H1 (cell line): ENCODE data around the gene TMEM187. TPM values are rescaled to one million over a fixed set of nuclear protein-coding genes. Genes with fewer than 3 reads are reported as not detected.

Source experiments
- CTCF ChIA-PET: fragments of 300-600 bp; sonication (Branson Sonifier 250); formaldehyde crosslinking; loops from one replicate; lab custom pipeline; 2021; ENCODE audit not compliant: partially characterized antibody; lab: Charles Lee
- POLR2A ChIA-PET: fragments of 300-600 bp; sonication (Branson Sonifier 250); formaldehyde crosslinking; loops from one replicate; lab custom pipeline; 2021; ENCODE audit warnings: inconsistent platforms; ENCODE audit not compliant: partially characterized antibody; lab: Charles Lee
- DNase-seq, 2 experiments: peaks; one replicate each; pipeline versions ENCODE4 v3.0.0 to v3.0.0-alpha.2; 2010 to 2022; ENCODE audit warnings: low spot score in 2 of 2, low read depth in 1 of 2, mixed read lengths in 1 of 2
- FAIRE-seq: peaks from 2 replicates; lab custom pipeline; 2011; peaks lifted over from hg19 to GRCh38; lab: Jason Lieb, UNC
- H2AFZ ChIP-seq: 2 replicates; pipeline ENCODE4 v1.8.1; 2012; ENCODE audit warnings: low read length, inconsistent platforms
- H2AK5ac ChIP-seq: 2 replicates; pipeline ENCODE4 v1.6.1; 2013; ENCODE audit warnings: low read depth, low read length
- H2BK120ac ChIP-seq: replicated peaks from 2 replicates; pipeline ENCODE3; 2013; ENCODE audit warnings: low read depth, low read length, inconsistent platforms
- H2BK12ac ChIP-seq: 2 replicates; pipeline ENCODE4 v1.6.1; 2013; ENCODE audit warnings: low read depth, low read length
- H2BK15ac ChIP-seq: 2 replicates; pipeline ENCODE4 v1.6.1; 2013; ENCODE audit warnings: low read length
- H2BK20ac ChIP-seq: 2 replicates; pipeline ENCODE4 v1.6.1; 2013; ENCODE audit warnings: low read length
- H2BK5ac ChIP-seq: 2 replicates; pipeline ENCODE4 v1.6.1; 2013; ENCODE audit warnings: low read depth, low read length
- H3K14ac ChIP-seq: 2 replicates; pipeline ENCODE4 v1.6.1; 2013; ENCODE audit warnings: inconsistent platforms; ENCODE audit not compliant: insufficient read length
- H3K18ac ChIP-seq: 2 replicates; pipeline ENCODE4 v1.6.1; 2013; ENCODE audit warnings: low read length; ENCODE audit errors: extremely low read depth
- H3K23ac ChIP-seq: 2 replicates; pipeline ENCODE4 v1.6.1; 2013; ENCODE audit warnings: inconsistent platforms; ENCODE audit not compliant: insufficient read length
- H3K23me2 ChIP-seq: 2 replicates; pipeline ENCODE4 v1.6.1; 2013; ENCODE audit warnings: low read depth, low read length
- H3K27ac ChIP-seq: 2 replicates; pipeline ENCODE4 v1.6.1; 2011; ENCODE audit warnings: low read depth, low read length, inconsistent platforms
- H3K27me3 ChIP-seq, 4 experiments: replicated peaks in 1 of 4; 1 replicate in 1 of 4; 2 replicates in 3 of 4; pipeline versions ENCODE4 v1.6.1 to v1.8.1; 2011 to 2013; ENCODE audit warnings: low read length in 3 of 4, mild to moderate bottlenecking in 3 of 4, inconsistent platforms in 2 of 4, mixed read lengths in 2 of 4, moderate library complexity in 1 of 4; ENCODE audit not compliant: control insufficient read depth in 3 of 4, insufficient read depth in 3 of 4; ENCODE audit errors: extremely low read depth in 1 of 4
- H3K36me3 ChIP-seq, 4 experiments: 2 replicates each; pipeline versions ENCODE4 v1.6.1 to v1.8.1; 2011 to 2013; ENCODE audit warnings: mild to moderate bottlenecking in 4 of 4, low read length in 3 of 4, moderate library complexity in 2 of 4, control low read depth in 1 of 4, inconsistent platforms in 1 of 4; ENCODE audit not compliant: insufficient read depth in 4 of 4, control insufficient read depth in 2 of 4
- H3K4ac ChIP-seq: replicated peaks from 2 replicates; pipeline ENCODE3; 2013; ENCODE audit warnings: low read length, low read depth, mixed read lengths, inconsistent platforms; ENCODE audit not compliant: insufficient read length
- H3K4me1 ChIP-seq, 4 experiments: replicated peaks in 1 of 4; 1 replicate in 1 of 4; 2 replicates in 3 of 4; pipeline versions ENCODE4 v1.6.1 to v1.8.1; 2011 to 2013; ENCODE audit warnings: low read length in 3 of 4, inconsistent platforms in 2 of 4, mixed read lengths in 1 of 4; ENCODE audit not compliant: insufficient read depth in 4 of 4, control insufficient read depth in 3 of 4
- H3K4me2 ChIP-seq, 2 experiments: 2 replicates each; pipeline versions ENCODE4 v1.6.1 to v1.8.1; 2011 to 2013; ENCODE audit warnings: low read depth in 2 of 2, low read length in 2 of 2, control low read depth in 1 of 2, inconsistent platforms in 1 of 2, mild to moderate bottlenecking in 1 of 2; ENCODE audit not compliant: insufficient read depth in 1 of 2
- H3K4me3 ChIP-seq, 4 experiments: fragments of 200-600, 300-600 bp in 1 of 4; sonication (generic), shearing (Covaris generic), sonication (Bioruptor Twin) in 1 of 4; 2 replicates each; pipeline versions ENCODE4 v1.5.1 to v1.8.1; 2011 to 2016; ENCODE audit warnings: low read length in 4 of 4, low read depth in 3 of 4, control low read depth in 2 of 4, inconsistent platforms in 2 of 4, mild to moderate bottlenecking in 2 of 4, mixed read lengths in 1 of 4, moderate library complexity in 1 of 4; ENCODE audit not compliant: insufficient read depth in 2 of 4; ENCODE audit errors: extremely low read depth in 1 of 4
- H3K56ac ChIP-seq: replicated peaks from 2 replicates; pipeline ENCODE3; 2013; ENCODE audit warnings: low read depth, mild to moderate bottlenecking, mixed read lengths, low read length, inconsistent platforms; ENCODE audit not compliant: insufficient read length
- H3K79me1 ChIP-seq: 2 replicates; pipeline ENCODE4 v1.6.1; 2013; ENCODE audit warnings: low read depth, low read length, control low read depth
- H3K79me2 ChIP-seq, 2 experiments: 2 replicates each; pipeline versions ENCODE4 v1.6.1 to v1.8.1; 2012 to 2013; ENCODE audit warnings: low read length in 2 of 2, mild to moderate bottlenecking in 2 of 2, inconsistent platforms in 1 of 2; ENCODE audit not compliant: insufficient read depth in 2 of 2, control insufficient read depth in 1 of 2
- H3K9ac ChIP-seq, 4 experiments: replicated peaks in 1 of 4; 1 replicate in 1 of 4; 2 replicates in 3 of 4; pipeline versions ENCODE4 v1.6.1 to v1.8.1; 2011 to 2013; ENCODE audit warnings: low read depth in 3 of 4, low read length in 3 of 4, control low read depth in 2 of 4, mild to moderate bottlenecking in 2 of 4, moderate library complexity in 2 of 4, inconsistent platforms in 1 of 4; ENCODE audit errors: extremely low read depth in 1 of 4
- H3K9me3 ChIP-seq, 2 experiments: 2 replicates each; pipeline versions ENCODE4 v1.6.1 to v1.8.1; 2012 to 2013; ENCODE audit warnings: mild to moderate bottlenecking in 2 of 2, moderate library complexity in 2 of 2, control low read depth in 1 of 2, inconsistent platforms in 1 of 2, low read depth in 1 of 2, low read length in 1 of 2, mixed read lengths in 1 of 2; ENCODE audit not compliant: insufficient read depth in 2 of 2
- H4K20me1 ChIP-seq, 2 experiments: replicated peaks in 1 of 2; 2 replicates each; pipeline versions ENCODE3 to v1.8.1; 2011 to 2013; ENCODE audit warnings: inconsistent platforms in 2 of 2, low read length in 2 of 2, mild to moderate bottlenecking in 1 of 2; ENCODE audit not compliant: insufficient read depth in 2 of 2, control insufficient read depth in 1 of 2
- H4K5ac ChIP-seq: 2 replicates; pipeline ENCODE4 v1.6.1; 2013; ENCODE audit warnings: low read length, low read depth, mixed read lengths, inconsistent platforms; ENCODE audit not compliant: insufficient read length
- H4K8ac ChIP-seq: 2 replicates; pipeline ENCODE4 v1.8.0; 2013; ENCODE audit warnings: mild to moderate bottlenecking, moderate library complexity, low read length, inconsistent platforms; ENCODE audit not compliant: insufficient read depth; ENCODE audit errors: extremely low read depth
- H4K91ac ChIP-seq: replicated peaks from 2 replicates; pipeline ENCODE3; 2013; ENCODE audit warnings: low read length, mixed read lengths, inconsistent platforms; ENCODE audit not compliant: insufficient read length
- BACH1 ChIP-seq: IDR thresholded peaks from 2 replicates; pipeline ENCODE4 v1.6.1; 2012; ENCODE audit warnings: low read length, improper control_type of control experiment
- HDAC2 ChIP-seq, 2 experiments: fragments of 300-600 bp in 1 of 2; sonication (generic) in 1 of 2; IDR thresholded peaks; 2 replicates each; pipeline ENCODE4 v1.6.1; 2011 to 2012; ENCODE audit warnings: low read depth in 2 of 2, low read length in 2 of 2, mild to moderate bottlenecking in 2 of 2, moderate library complexity in 2 of 2, borderline replicate concordance in 1 of 2, inconsistent platforms in 1 of 2
- KDM1A ChIP-seq: fragments of 200-600, 300-600 bp; sonication (generic); IDR thresholded peaks from 2 replicates; pipeline ENCODE4 v1.7.1; 2016; ENCODE audit warnings: mild to moderate bottlenecking, low read length, borderline replicate concordance
- POLR2A ChIP-seq, 2 experiments: IDR thresholded peaks; 1 replicate in 1 of 2; 2 replicates in 1 of 2; pipeline ENCODE4 v1.6.1; 2011; ENCODE audit warnings: low read depth in 2 of 2, low read length in 2 of 2, mild to moderate bottlenecking in 2 of 2; ENCODE audit errors: control extremely low read depth in 1 of 2
- WGBS, 2 experiments: shearing (Covaris generic) in 1 of 2; methylation state at CpG; one replicate each; pipeline versions ENCODE4 v1.1.6 to v1.1.7; 2013 to 2015; ENCODE audit warnings: low lambda C conversion rate in 2 of 2, mixed read lengths in 2 of 2, inconsistent platforms in 1 of 2, low coverage in 1 of 2, missing lambda C conversion rate in 1 of 2; ENCODE audit not compliant: insufficient replicate concordance in 2 of 2, insufficient coverage in 1 of 2, insufficient read length in 1 of 2; ENCODE audit errors: extremely low coverage in 1 of 2, missing lambda C conversion rate in 1 of 2; 5-methylcytosine and 5-hydroxymethylcytosine counted together
- polyA plus RNA-seq, 7 experiments: library from polyadenylated mRNA; depleted of rRNA in 3 of 7; stranded (reverse) in 5 of 7; unstranded in 2 of 7; fragments of >200 nt in 5 of 7; fragments of 200-250 nt in 2 of 7; gene quantifications; 1 replicate in 5 of 7; 2 replicates in 1 of 7; 4 replicates in 1 of 7; pipeline versions ENCODE4 v1.2.1 to v1.2.3, GENCODE V29; 2011 to 2013; ENCODE audit warnings: missing spikeins in 2 of 7, mixed read lengths in 2 of 7
- total RNA-seq: library from RNA; stranded (reverse); fragmentation: NEBNext Ultra II Directional; extraction: Animal tissue kit (Norgen Biotek cat#: 25700); gene quantifications from 2 replicates; pipeline ENCODE4 v1.2.1, GENCODE V29; 2021

Gene TMEM187
- total and polyA plus RNA-seq, 2 of the 8 experiments (the other 6 are each of a cell fraction or from before 2014, with no cell fraction given): 5.0 to 14.5 TPM

DNA sequence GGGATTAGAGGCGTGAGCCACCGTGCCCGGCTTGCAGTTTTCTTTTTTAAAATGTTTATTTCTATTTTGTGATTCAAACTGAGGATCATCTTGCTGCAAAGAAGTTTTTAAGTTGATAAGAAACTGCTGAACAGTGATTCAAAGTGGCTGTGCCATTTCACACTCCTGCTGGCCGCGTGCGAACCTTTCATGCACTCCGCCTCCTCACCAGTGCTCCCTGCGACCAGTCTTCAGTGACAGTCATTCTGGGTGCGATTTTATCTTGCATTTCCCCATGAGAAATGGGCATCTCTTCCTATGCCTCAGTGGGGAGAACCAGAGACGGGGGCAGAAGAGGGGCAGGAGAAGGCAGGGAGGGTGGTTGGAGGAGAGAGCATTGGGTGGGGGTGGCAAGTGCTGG, 21.4 kb downstream of the TMEM187 start:
- Histone ChIP-seq H3K4me2 (no peak overlapping the region), H3K4ac (no peak overlapping the region), H2BK12ac (no peak overlapping the region), H4K91ac (no peak overlapping the region), H3K4me1 (no peaks in the 10 kb centered on the region), H3K9ac (no peak overlapping the region), H3K79me2 (no peaks in the 10 kb centered on the region), H2BK5ac (no peak overlapping the region), H4K8ac (no peak overlapping the region), H3K4me3 (no peak overlapping the region), H2BK20ac (no peak overlapping the region), H3K36me3 (no peaks in the 10 kb centered on the region), H3K23ac (no peak overlapping the region), H3K56ac (no peak overlapping the region), H3K27ac (no peak overlapping the region), H2AFZ (no peak overlapping the region), H4K5ac (no peak overlapping the region), H3K14ac (no peak overlapping the region), H2BK15ac (no peak overlapping the region), H2AK5ac (no peak overlapping the region), H2BK120ac (no peak overlapping the region), H3K9me3 (no peaks in the 10 kb centered on the region), H3K18ac (no peak overlapping the region), H4K20me1 (no peaks in the 10 kb centered on the region), H3K27me3 (no peaks in the 10 kb centered on the region), H3K23me2 (no peaks in the 10 kb centered on the region; the same call in 1 of the 2 replicates), H3K79me1 (no peaks in the 10 kb centered on the region)
- WGBS, 2 experiments: 86% methylated on average over 6 of the region's 10 CpGs; no CpG with 5 or more reads in 1 of the 2 experiments
- DNase-seq: no peak
- TF ChIP-seq KDM1A (no peak), HDAC2 (IDR thresholded peaks at IDR 0.05; ENCODE audit: borderline replicate concordance in 1 of 2, low read depth in 2 of 2, low read length in 2 of 2) (no peak), POLR2A (IDR thresholded peaks at IDR 0.05; ENCODE audit: control extremely low read depth in 1 of 2, low read depth in 2 of 2, low read length in 2 of 2) (no peak), BACH1 (no peak)
- POLR2A ChIA-PET: no interaction called here
- FAIRE-seq: no peak
- CTCF ChIA-PET: no interaction called here
